OCI-LY3 (cell line): ENCODE results near the gene CYP1B1.

Source experiments
- H2AFZ ChIP-seq: fragments of 200-600, 300-600 bp; shearing (Covaris generic); 2 replicates; pipeline ENCODE4 v1.6.0; 2014; ENCODE audit warnings: antibody characterized with exemption, low read depth, low read length
- H3K27ac ChIP-seq: fragments of 200-600, 300-600 bp; sonication (generic); 2 replicates; pipeline ENCODE4 v1.5.1; 2014; ENCODE audit warnings: mild to moderate bottlenecking, low read length, moderate library complexity, mixed read lengths
- H3K27me3 ChIP-seq: fragments of 200-600, 300-600 bp; sonication (generic); 2 replicates; pipeline ENCODE4 v1.6.1; 2014; ENCODE audit warnings: low read depth, low read length, mixed read lengths
- H3K36me3 ChIP-seq: fragments of 200-600, 300-600 bp; sonication (generic); replicated peaks from 2 replicates; pipeline ENCODE3; 2014; ENCODE audit warnings: low read depth, low read length, mixed read lengths
- H3K4me1 ChIP-seq: fragments of 300-600, 200-600 bp; sonication (generic); 2 replicates; pipeline ENCODE4 v1.6.1; 2014; ENCODE audit warnings: low read length, mixed read lengths
- H3K4me2 ChIP-seq: fragments of 200-600, 300-600 bp; sonication (generic); 2 replicates; pipeline ENCODE4 v1.6.1; 2014; ENCODE audit warnings: low read length, mixed read lengths
- H3K4me3 ChIP-seq: fragments of 300-600, 200-600 bp; sonication (generic); 2 replicates; pipeline ENCODE4 v1.5.1; 2014; ENCODE audit warnings: antibody characterized with exemption, mild to moderate bottlenecking, low read length, moderate library complexity
- H3K79me2 ChIP-seq: fragments of 300-600, 200-600 bp; shearing (Covaris generic); 2 replicates; pipeline ENCODE4 v1.6.1; 2014; ENCODE audit warnings: mild to moderate bottlenecking, low read length, mixed read lengths
- H3K9ac ChIP-seq: fragments of 300-600, 200-600 bp; shearing (Covaris generic); 2 replicates; pipeline ENCODE4 v1.6.0; 2014; ENCODE audit warnings: mild to moderate bottlenecking, low read length, moderate library complexity
- H3K9me3 ChIP-seq: fragments of 200-600, 300-600 bp; shearing (Covaris generic); 2 replicates; pipeline ENCODE4 v1.6.1; 2014; ENCODE audit warnings: low read length, mixed read lengths; ENCODE audit not compliant: insufficient read depth
- H4K20me1 ChIP-seq: fragments of 200-600, 300-600 bp; sonication (generic); 2 replicates; pipeline ENCODE4 v1.6.1; 2016; ENCODE audit warnings: low read length, mixed read lengths; ENCODE audit not compliant: insufficient read depth
- CTCF ChIP-seq: fragments of 200-600, 300-600 bp; sonication (generic); IDR thresholded peaks from 2 replicates; pipeline ENCODE4 v1.5.1; 2014; ENCODE audit warnings: antibody characterized with exemption, low read length, low read depth
- EZH2phosphoT487 ChIP-seq: fragments of 200-600 bp; shearing (Covaris generic); IDR thresholded peaks from 2 replicates; pipeline ENCODE4 v1.6.1; 2018; ENCODE audit warnings: antibody characterized with exemption, mixed run types, low read depth

Gene CYP1B1

GRCh38 chr2:38057651-38058410, 18.1 kb downstream of the CYP1B1 start:
- no peaks in the 10 kb centered on the region for H3K9me3 ChIP-seq
- H4K20me1 ChIP-seq = no peaks in the 10 kb centered on the region
- no peak overlapping the region for H3K4me3 ChIP-seq
- H2AFZ ChIP-seq = no peak overlapping the region
- no peaks in the 10 kb centered on the region for H3K79me2 ChIP-seq
- no peaks in the 10 kb centered on the region for H3K36me3 ChIP-seq
- no peaks in the 10 kb centered on the region for H3K4me1 ChIP-seq
- no peak overlapping the region for H3K27ac ChIP-seq
- no peak overlapping the region for H3K9ac ChIP-seq
- TF ChIP-seq EZH2phosphoT487 = no peak
- no peak for TF ChIP-seq CTCF
- no peak overlapping the region for H3K4me2 ChIP-seq
- H3K27me3 ChIP-seq = no peaks in the 10 kb centered on the region; the same call in 1 of the 2 replicates

- TF ChIP-seq EZH2phosphoT487 (no peak), CTCF (no peak)
Measured at GRCh38 chr2:38056216-38056615, 19.7 kb downstream of the CYP1B1 start.

GRCh38 chr2:38045811-38046210, 30.1 kb downstream of the CYP1B1 start:
- Histone ChIP-seq H3K27ac (no peak overlapping the region), H3K27me3 (no peaks in the 10 kb centered on the region), H3K4me1 (no peaks in the 10 kb centered on the region), H3K9me3 (no peaks in the 10 kb centered on the region), H2AFZ (no peak overlapping the region), H3K4me3 (no peak overlapping the region), H3K36me3 (no peaks in the 10 kb centered on the region), H4K20me1 (no peaks in the 10 kb centered on the region), H3K9ac (no peak overlapping the region), H3K79me2 (no peaks in the 10 kb centered on the region), H3K4me2 (no peak overlapping the region)
- TF ChIP-seq CTCF = no peak
- no peak for TF ChIP-seq EZH2phosphoT487

More at GRCh38 chr2:38056216-38056615, 19.7 kb downstream of the CYP1B1 start:
- H3K27ac ChIP-seq = no peak overlapping the region
- no peaks in the 10 kb centered on the region for H3K79me2 ChIP-seq
- H3K4me2 ChIP-seq = no peak overlapping the region
- H2AFZ ChIP-seq = no peak overlapping the region
- H3K9ac ChIP-seq = no peak overlapping the region
- no peak overlapping the region for H3K4me3 ChIP-seq
- no peaks in the 10 kb centered on the region for H3K36me3 ChIP-seq
- no peaks in the 10 kb centered on the region; the same call in none of the 2 replicates for H3K27me3 ChIP-seq
- no peaks in the 10 kb centered on the region for H3K9me3 ChIP-seq
- no peaks in the 10 kb centered on the region for H3K4me1 ChIP-seq
- no peaks in the 10 kb centered on the region for H4K20me1 ChIP-seq

GRCh38 chr2:38039121-38039910, 36.6 kb downstream of the CYP1B1 start:
- no peak overlapping the region for H2AFZ ChIP-seq

More at GRCh38 chr2:38039121-38039910, 36.6 kb downstream of the CYP1B1 start:
- H3K27me3 ChIP-seq = peaks cover 17% of the 10 kb centered on the region
- peaks cover 20% of the 10 kb centered on the region for H3K4me1 ChIP-seq
- TF ChIP-seq CTCF = no peak
- no peak for TF ChIP-seq EZH2phosphoT487
- no peak overlapping the region for H3K9ac ChIP-seq
- no peaks in the 10 kb centered on the region for H3K36me3 ChIP-seq
- no peak overlapping the region for H3K27ac ChIP-seq
- H3K9me3 ChIP-seq = no peaks in the 10 kb centered on the region
- no peaks in the 10 kb centered on the region for H3K79me2 ChIP-seq
- H3K4me3 ChIP-seq = no peak overlapping the region
- H4K20me1 ChIP-seq = no peaks in the 10 kb centered on the region
- no peak overlapping the region for H3K4me2 ChIP-seq
